Measurements from ENCODE around the gene SET.
A peak's percentile ranks its signal among the peaks of the same experiment; 100 is the strongest.

Gene SET

GRCh38 chr9:128728298-128728697, 39.3 kb downstream of the SET start:
- no peak for DNase-seq

DNA sequence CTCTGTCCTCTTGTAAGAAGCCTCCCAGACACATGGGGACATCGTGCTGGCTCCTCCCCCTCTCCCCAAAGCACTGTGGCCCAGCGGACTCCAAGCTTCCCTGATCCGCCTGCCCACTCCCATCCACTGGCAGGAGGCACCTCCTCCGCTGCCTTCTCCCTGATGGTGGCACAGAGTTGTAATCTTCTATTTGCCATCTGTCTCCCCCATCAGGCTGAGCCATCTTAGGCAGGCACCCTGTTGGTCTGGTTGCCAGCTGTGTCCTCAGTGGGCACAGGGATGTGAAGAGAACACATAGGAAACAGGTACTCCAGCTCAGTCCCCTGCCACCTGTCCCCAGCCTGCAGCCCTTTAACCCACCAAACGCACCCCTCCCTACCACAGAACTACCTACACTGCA, 40.3 kb downstream of the SET start:
- DNase-seq, result no peak

DNA sequence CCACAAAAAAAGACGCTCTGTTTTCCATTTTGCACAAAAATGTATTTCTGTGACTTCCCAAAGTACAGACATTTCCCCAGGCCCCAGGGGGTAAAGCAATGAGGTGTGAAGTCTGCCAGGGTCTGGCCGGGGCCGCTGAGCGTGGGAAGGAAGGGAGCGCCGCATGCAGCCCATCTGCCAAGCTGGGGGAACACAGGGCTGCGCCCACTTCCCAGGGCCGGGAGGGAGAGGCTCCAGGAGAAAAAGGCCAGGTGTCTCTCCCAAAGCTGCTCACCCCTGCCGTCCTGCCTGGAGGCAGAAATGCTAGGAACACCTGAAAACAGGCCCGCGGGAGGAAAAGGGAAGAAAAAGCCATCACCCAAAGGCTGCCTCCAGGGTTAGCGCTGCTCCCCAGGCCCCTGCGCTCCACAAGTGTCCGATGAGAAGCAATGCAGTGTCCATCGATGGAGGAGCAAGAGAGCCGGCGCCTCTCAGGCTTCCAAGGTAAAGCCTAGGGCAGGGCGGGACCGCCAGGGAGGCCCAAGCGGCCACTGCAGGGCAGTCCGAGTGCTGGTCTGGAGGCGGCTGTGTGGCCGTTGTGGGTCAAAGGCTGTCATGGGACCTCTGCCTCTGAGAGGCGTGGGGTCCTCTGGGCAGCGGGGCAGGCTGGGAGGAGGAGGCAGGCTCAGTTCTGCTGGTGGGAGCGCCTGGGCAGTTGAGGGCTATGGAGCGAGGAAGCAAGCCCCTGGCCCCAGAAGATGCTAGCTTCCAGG, 40.9 kb downstream of the SET start:
- no peak for DNase-seq

DNA sequence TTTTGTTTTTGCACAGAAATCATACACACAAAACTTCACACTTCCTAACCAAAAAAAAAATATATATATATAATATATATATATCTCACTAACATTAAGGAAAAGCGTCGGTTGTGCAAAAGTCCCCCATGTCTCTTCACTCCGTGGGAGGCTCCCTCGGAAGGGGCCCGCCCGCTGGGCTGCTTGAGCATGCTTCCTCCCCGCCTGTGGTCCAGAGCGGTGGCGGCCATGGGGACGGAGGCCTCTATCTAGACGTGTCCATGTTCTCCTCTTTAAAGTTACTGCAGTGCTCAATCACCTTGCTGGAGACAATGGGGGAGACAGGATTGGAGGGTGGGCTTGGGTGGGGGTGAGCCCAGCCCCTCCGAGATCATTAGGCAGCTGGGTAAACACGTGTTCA, 42.1 kb downstream of the SET start:
- no peak for DNase-seq

- no peak for DNase-seq
These were observed 42.7 kb downstream of the SET start for GRCh38 chr9:128731691-128732090.

- DNase-seq, result no peak
These were observed 43.6 kb downstream of the SET start for GRCh38 chr9:128732576-128732975.

DNA sequence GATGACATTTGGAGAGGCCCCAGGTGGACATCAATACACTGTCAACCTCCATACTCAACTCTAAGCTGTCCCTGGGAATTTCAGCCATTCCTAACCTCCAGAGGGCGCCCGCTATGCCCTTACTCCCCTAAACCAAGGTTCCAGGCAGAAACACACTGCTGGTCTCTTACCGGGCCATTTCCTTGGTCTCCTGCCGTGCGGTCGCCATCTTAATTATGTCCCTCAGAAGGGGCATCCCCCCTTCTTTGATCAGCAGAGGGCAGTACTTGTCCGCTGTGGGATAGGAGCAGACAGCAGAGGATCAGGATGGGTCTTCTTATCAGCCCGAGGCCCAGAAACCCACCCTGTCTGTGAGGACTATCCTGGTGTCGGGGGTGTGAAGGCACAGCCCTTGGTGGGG, 44.2 kb downstream of the SET start:
- peak in 39 of 56 donors; percentile 6 to 71 (median 27) for DNase-seq

GRCh38 chr9:128735373-128735772, 46.4 kb downstream of the SET start:
- DNase-seq, result peak in 29 of 56 donors; percentile 5 to 60 (median 23)

DNA sequence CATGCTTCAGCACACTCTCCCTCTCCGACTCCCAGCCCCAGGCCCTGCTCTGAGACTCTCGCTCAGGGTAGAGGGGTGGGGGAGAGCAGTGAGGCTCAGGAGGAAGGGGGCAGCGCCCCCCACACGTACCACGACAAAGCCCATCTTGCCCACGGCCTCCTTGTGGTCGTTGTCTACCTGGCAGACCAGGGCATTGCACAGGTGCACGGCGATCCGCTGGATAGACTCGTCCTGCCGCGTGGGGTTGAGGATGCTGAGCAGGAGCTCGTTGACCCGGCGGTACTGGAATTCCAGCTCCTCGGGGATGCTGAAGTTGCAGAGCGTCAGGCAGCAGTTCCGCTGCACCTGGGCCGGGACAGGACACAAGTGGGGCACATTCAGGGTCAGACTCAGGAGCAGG, 53.4 kb downstream of the SET start:
- DNase-seq, result no peak

DNA sequence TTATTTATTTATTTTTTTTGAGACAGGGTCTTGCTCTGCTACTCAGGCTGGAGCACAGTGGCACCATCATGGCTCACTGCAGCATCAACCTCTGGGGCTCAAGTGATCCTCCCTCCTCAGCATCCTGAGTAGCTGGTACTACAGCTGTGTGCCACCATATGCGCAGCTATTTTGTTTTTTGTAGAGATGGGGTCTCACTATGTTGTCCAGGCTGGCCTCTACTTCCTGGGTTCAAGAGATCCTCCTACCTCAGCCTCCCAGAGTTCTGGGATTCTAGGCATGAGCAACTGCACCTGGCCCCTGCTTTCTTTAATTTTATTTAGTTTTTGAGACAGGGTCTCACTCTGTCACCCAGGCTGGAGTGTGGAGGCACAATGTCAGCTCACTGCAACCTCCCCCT, 54.4 kb downstream of the SET start:
- DNase-seq, result no peak
